H1 (cell line): ENCODE measurements around the gene SORBS1. TPM values are rescaled to one million over a fixed set of nuclear protein-coding genes. Genes with fewer than 3 reads are reported as not detected.

Source experiments
- CTCF ChIA-PET: fragments of 300-600 bp; sonication (Branson Sonifier 250); formaldehyde crosslinking; loops from one replicate; lab custom pipeline; 2021; ENCODE audit not compliant: partially characterized antibody; lab: Charles Lee
- POLR2A ChIA-PET: fragments of 300-600 bp; sonication (Branson Sonifier 250); formaldehyde crosslinking; loops from one replicate; lab custom pipeline; 2021; ENCODE audit warnings: inconsistent platforms; ENCODE audit not compliant: partially characterized antibody; lab: Charles Lee
- DNase-seq, 2 experiments: peaks; one replicate each; pipeline versions ENCODE4 v3.0.0 to v3.0.0-alpha.2; 2010 to 2022; ENCODE audit warnings: low spot score in 2 of 2, low read depth in 1 of 2, mixed read lengths in 1 of 2
- FAIRE-seq: peaks from 2 replicates; lab custom pipeline; 2011; peaks lifted over from hg19 to GRCh38; lab: Jason Lieb, UNC
- H2AFZ ChIP-seq: 2 replicates; pipeline ENCODE4 v1.8.1; 2012; ENCODE audit warnings: low read length, inconsistent platforms
- H2AK5ac ChIP-seq: 2 replicates; pipeline ENCODE4 v1.6.1; 2013; ENCODE audit warnings: low read depth, low read length
- H2BK120ac ChIP-seq: replicated peaks from 2 replicates; pipeline ENCODE3; 2013; ENCODE audit warnings: low read depth, low read length, inconsistent platforms
- H2BK12ac ChIP-seq: 2 replicates; pipeline ENCODE4 v1.6.1; 2013; ENCODE audit warnings: low read depth, low read length
- H2BK15ac ChIP-seq: 2 replicates; pipeline ENCODE4 v1.6.1; 2013; ENCODE audit warnings: low read length
- H2BK20ac ChIP-seq: 2 replicates; pipeline ENCODE4 v1.6.1; 2013; ENCODE audit warnings: low read length
- H2BK5ac ChIP-seq: 2 replicates; pipeline ENCODE4 v1.6.1; 2013; ENCODE audit warnings: low read depth, low read length
- H3K14ac ChIP-seq: 2 replicates; pipeline ENCODE4 v1.6.1; 2013; ENCODE audit warnings: inconsistent platforms; ENCODE audit not compliant: insufficient read length
- H3K18ac ChIP-seq: 2 replicates; pipeline ENCODE4 v1.6.1; 2013; ENCODE audit warnings: low read length; ENCODE audit errors: extremely low read depth
- H3K23ac ChIP-seq: 2 replicates; pipeline ENCODE4 v1.6.1; 2013; ENCODE audit warnings: inconsistent platforms; ENCODE audit not compliant: insufficient read length
- H3K23me2 ChIP-seq: 2 replicates; pipeline ENCODE4 v1.6.1; 2013; ENCODE audit warnings: low read depth, low read length
- H3K27ac ChIP-seq: 2 replicates; pipeline ENCODE4 v1.6.1; 2011; ENCODE audit warnings: low read depth, low read length, inconsistent platforms
- H3K27me3 ChIP-seq, 4 experiments: replicated peaks in 1 of 4; 1 replicate in 1 of 4; 2 replicates in 3 of 4; pipeline versions ENCODE4 v1.6.1 to v1.8.1; 2011 to 2013; ENCODE audit warnings: low read length in 3 of 4, mild to moderate bottlenecking in 3 of 4, inconsistent platforms in 2 of 4, mixed read lengths in 2 of 4, moderate library complexity in 1 of 4; ENCODE audit not compliant: control insufficient read depth in 3 of 4, insufficient read depth in 3 of 4; ENCODE audit errors: extremely low read depth in 1 of 4
- H3K36me3 ChIP-seq, 4 experiments: 2 replicates each; pipeline versions ENCODE4 v1.6.1 to v1.8.1; 2011 to 2013; ENCODE audit warnings: mild to moderate bottlenecking in 4 of 4, low read length in 3 of 4, moderate library complexity in 2 of 4, control low read depth in 1 of 4, inconsistent platforms in 1 of 4; ENCODE audit not compliant: insufficient read depth in 4 of 4, control insufficient read depth in 2 of 4
- H3K4ac ChIP-seq: replicated peaks from 2 replicates; pipeline ENCODE3; 2013; ENCODE audit warnings: low read length, low read depth, mixed read lengths, inconsistent platforms; ENCODE audit not compliant: insufficient read length
- H3K4me1 ChIP-seq, 4 experiments: replicated peaks in 1 of 4; 1 replicate in 1 of 4; 2 replicates in 3 of 4; pipeline versions ENCODE4 v1.6.1 to v1.8.1; 2011 to 2013; ENCODE audit warnings: low read length in 3 of 4, inconsistent platforms in 2 of 4, mixed read lengths in 1 of 4; ENCODE audit not compliant: insufficient read depth in 4 of 4, control insufficient read depth in 3 of 4
- H3K4me2 ChIP-seq, 2 experiments: 2 replicates each; pipeline versions ENCODE4 v1.6.1 to v1.8.1; 2011 to 2013; ENCODE audit warnings: low read depth in 2 of 2, low read length in 2 of 2, control low read depth in 1 of 2, inconsistent platforms in 1 of 2, mild to moderate bottlenecking in 1 of 2; ENCODE audit not compliant: insufficient read depth in 1 of 2
- H3K4me3 ChIP-seq, 4 experiments: fragments of 200-600, 300-600 bp in 1 of 4; sonication (generic), shearing (Covaris generic), sonication (Bioruptor Twin) in 1 of 4; 2 replicates each; pipeline versions ENCODE4 v1.5.1 to v1.8.1; 2011 to 2016; ENCODE audit warnings: low read length in 4 of 4, low read depth in 3 of 4, control low read depth in 2 of 4, inconsistent platforms in 2 of 4, mild to moderate bottlenecking in 2 of 4, mixed read lengths in 1 of 4, moderate library complexity in 1 of 4; ENCODE audit not compliant: insufficient read depth in 2 of 4; ENCODE audit errors: extremely low read depth in 1 of 4
- H3K56ac ChIP-seq: replicated peaks from 2 replicates; pipeline ENCODE3; 2013; ENCODE audit warnings: low read depth, mild to moderate bottlenecking, mixed read lengths, low read length, inconsistent platforms; ENCODE audit not compliant: insufficient read length
- H3K79me1 ChIP-seq: 2 replicates; pipeline ENCODE4 v1.6.1; 2013; ENCODE audit warnings: low read depth, low read length, control low read depth
- H3K79me2 ChIP-seq, 2 experiments: 2 replicates each; pipeline versions ENCODE4 v1.6.1 to v1.8.1; 2012 to 2013; ENCODE audit warnings: low read length in 2 of 2, mild to moderate bottlenecking in 2 of 2, inconsistent platforms in 1 of 2; ENCODE audit not compliant: insufficient read depth in 2 of 2, control insufficient read depth in 1 of 2
- H3K9ac ChIP-seq, 4 experiments: replicated peaks in 1 of 4; 1 replicate in 1 of 4; 2 replicates in 3 of 4; pipeline versions ENCODE4 v1.6.1 to v1.8.1; 2011 to 2013; ENCODE audit warnings: low read depth in 3 of 4, low read length in 3 of 4, control low read depth in 2 of 4, mild to moderate bottlenecking in 2 of 4, moderate library complexity in 2 of 4, inconsistent platforms in 1 of 4; ENCODE audit errors: extremely low read depth in 1 of 4
- H3K9me3 ChIP-seq, 2 experiments: 2 replicates each; pipeline versions ENCODE4 v1.6.1 to v1.8.1; 2012 to 2013; ENCODE audit warnings: mild to moderate bottlenecking in 2 of 2, moderate library complexity in 2 of 2, control low read depth in 1 of 2, inconsistent platforms in 1 of 2, low read depth in 1 of 2, low read length in 1 of 2, mixed read lengths in 1 of 2; ENCODE audit not compliant: insufficient read depth in 2 of 2
- H4K20me1 ChIP-seq, 2 experiments: replicated peaks in 1 of 2; 2 replicates each; pipeline versions ENCODE3 to v1.8.1; 2011 to 2013; ENCODE audit warnings: inconsistent platforms in 2 of 2, low read length in 2 of 2, mild to moderate bottlenecking in 1 of 2; ENCODE audit not compliant: insufficient read depth in 2 of 2, control insufficient read depth in 1 of 2
- H4K5ac ChIP-seq: 2 replicates; pipeline ENCODE4 v1.6.1; 2013; ENCODE audit warnings: low read length, low read depth, mixed read lengths, inconsistent platforms; ENCODE audit not compliant: insufficient read length
- H4K8ac ChIP-seq: 2 replicates; pipeline ENCODE4 v1.8.0; 2013; ENCODE audit warnings: mild to moderate bottlenecking, moderate library complexity, low read length, inconsistent platforms; ENCODE audit not compliant: insufficient read depth; ENCODE audit errors: extremely low read depth
- H4K91ac ChIP-seq: replicated peaks from 2 replicates; pipeline ENCODE3; 2013; ENCODE audit warnings: low read length, mixed read lengths, inconsistent platforms; ENCODE audit not compliant: insufficient read length
- CBX8 ChIP-seq: fragments of 300-800, 300-1000 bp; sonication (generic); IDR thresholded peaks from 2 replicates; pipeline ENCODE4 v1.7.1; 2016; ENCODE audit warnings: low read depth, low read length, borderline replicate concordance
- CHD2 ChIP-seq: IDR thresholded peaks from 2 replicates; pipeline ENCODE4 v1.6.1; 2012; ENCODE audit warnings: low read length, improper control_type of control experiment
- CTCF ChIP-seq, 3 experiments: IDR thresholded peaks; 1 replicate in 2 of 3; 2 replicates in 1 of 3; pipeline versions ENCODE4 v1.5.1 to v1.6.1; 2011; ENCODE audit warnings: low read length in 3 of 3, mild to moderate bottlenecking in 3 of 3, inconsistent platforms in 2 of 3, low read depth in 1 of 3, moderate library complexity in 1 of 3; ENCODE audit not compliant: insufficient read depth in 1 of 3; ENCODE audit errors: control extremely low read depth in 1 of 3
- FOSL1 ChIP-seq: IDR thresholded peaks from 2 replicates; pipeline ENCODE4 v1.6.1; 2011; ENCODE audit warnings: mild to moderate bottlenecking, low read depth, low read length, moderate library complexity; ENCODE audit not compliant: insufficient read depth
- GABPA ChIP-seq: IDR thresholded peaks from 2 replicates; pipeline ENCODE4 v1.6.1; 2011; ENCODE audit warnings: mild to moderate bottlenecking, low read length, moderate library complexity, borderline replicate concordance; ENCODE audit not compliant: insufficient read depth
- HDAC6 ChIP-seq: IDR thresholded peaks from one replicate; pipeline ENCODE4 v1.7.1; 2012; ENCODE audit warnings: low read depth, mild to moderate bottlenecking, inconsistent platforms, low read length, moderate library complexity
- KDM4A ChIP-seq: IDR thresholded peaks from one replicate; pipeline ENCODE4 v1.7.1; 2012; ENCODE audit warnings: low read depth, mild to moderate bottlenecking, moderate library complexity, low read length, inconsistent platforms; ENCODE audit not compliant: severe bottlenecking
- NANOG ChIP-seq: IDR thresholded peaks from 2 replicates; pipeline ENCODE4 v1.6.1; 2011; ENCODE audit warnings: low read length, low read depth, mild to moderate bottlenecking, inconsistent platforms; ENCODE audit not compliant: insufficient read depth, poor library complexity, severe bottlenecking
- TBP ChIP-seq: IDR thresholded peaks from 2 replicates; pipeline ENCODE4 v1.6.1; 2011; ENCODE audit warnings: low read depth, low read length, improper control_type of control experiment
- WGBS, 2 experiments: shearing (Covaris generic) in 1 of 2; methylation state at CpG; one replicate each; pipeline versions ENCODE4 v1.1.6 to v1.1.7; 2013 to 2015; ENCODE audit warnings: low lambda C conversion rate in 2 of 2, mixed read lengths in 2 of 2, inconsistent platforms in 1 of 2, low coverage in 1 of 2, missing lambda C conversion rate in 1 of 2; ENCODE audit not compliant: insufficient replicate concordance in 2 of 2, insufficient coverage in 1 of 2, insufficient read length in 1 of 2; ENCODE audit errors: extremely low coverage in 1 of 2, missing lambda C conversion rate in 1 of 2; 5-methylcytosine and 5-hydroxymethylcytosine counted together
- polyA plus RNA-seq, 7 experiments: library from polyadenylated mRNA; depleted of rRNA in 3 of 7; stranded (reverse) in 5 of 7; unstranded in 2 of 7; fragments of >200 nt in 5 of 7; fragments of 200-250 nt in 2 of 7; gene quantifications; 1 replicate in 5 of 7; 2 replicates in 1 of 7; 4 replicates in 1 of 7; pipeline versions ENCODE4 v1.2.1 to v1.2.3, GENCODE V29; 2011 to 2013; ENCODE audit warnings: missing spikeins in 2 of 7, mixed read lengths in 2 of 7
- total RNA-seq: library from RNA; stranded (reverse); fragmentation: NEBNext Ultra II Directional; extraction: Animal tissue kit (Norgen Biotek cat#: 25700); gene quantifications from 2 replicates; pipeline ENCODE4 v1.2.1, GENCODE V29; 2021
- TF ChIP-seq, protein P1 (sequence below): IDR thresholded peaks from 2 replicates; pipeline ENCODE4 v1.6.1; 2011; ENCODE audit warnings: low read length, improper control_type of control experiment

Gene SORBS1
- total and polyA plus RNA-seq, 2 of the 8 experiments (the other 6 are each of a cell fraction or from before 2014, with no cell fraction given) = 16.0 to 35.0 TPM

DNA sequence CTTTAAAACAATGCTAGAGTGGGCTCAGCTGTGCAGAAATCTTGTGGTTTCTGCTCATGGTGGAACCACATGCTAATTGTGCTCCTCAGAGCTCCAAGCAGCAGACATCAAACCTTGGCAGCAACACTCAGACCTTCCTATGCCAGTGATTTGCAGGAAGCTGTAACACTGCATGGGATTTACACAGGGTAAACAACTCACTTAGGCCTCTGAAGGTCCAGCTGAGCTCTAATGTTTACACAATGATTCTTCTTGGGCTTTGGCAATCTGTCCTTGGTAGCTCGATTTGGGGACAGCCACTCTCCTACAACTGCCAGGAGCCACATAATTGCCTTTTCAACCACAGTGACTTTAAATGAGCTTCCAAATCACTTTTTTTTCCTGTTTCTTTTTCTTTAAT lies 172.6 kb downstream of the SORBS1 start:
- Histone ChIP-seq H2BK120ac (no peak overlapping the region), H2BK15ac (no peak overlapping the region), H4K5ac (no peak overlapping the region), H3K23ac (no peak overlapping the region), H2AFZ (no peak overlapping the region), H4K8ac (no peak overlapping the region), H2BK12ac (no peak overlapping the region), H2BK20ac (no peak overlapping the region), H4K91ac (no peak overlapping the region), H3K27me3 (no peaks in the 10 kb centered on the region), H3K4me1 (peaks cover 0 to 3% (median 0%) of the 10 kb centered on the region in 4 experiments; a peak in 3 of 7 replicates), H3K27ac (no peak overlapping the region), H3K79me1 (no peaks in the 10 kb centered on the region), H3K56ac (no peak overlapping the region), H3K79me2 (no peaks in the 10 kb centered on the region), H3K18ac (no peak overlapping the region), H3K9me3 (no peaks in the 10 kb centered on the region), H3K4me2 (no peak overlapping the region), H2BK5ac (no peak overlapping the region), H3K14ac (no peak overlapping the region), H3K36me3 (peaks cover 0 to 10% (median 0%) of the 10 kb centered on the region in 4 experiments; a peak in 3 of 8 replicates), H4K20me1 (no peaks in the 10 kb centered on the region), H3K4ac (no peak overlapping the region), H3K23me2 (no peaks in the 10 kb centered on the region), H3K4me3 (no peak overlapping the region), H3K9ac (no peak overlapping the region), H2AK5ac (no peak overlapping the region)
- FAIRE-seq (no peak), DNase-seq (no peak)
- ChIA-PET CTCF (interaction anchor here (0.8 to 16.3 kb wide), 14 partner anchors 13 to 262 kb away, joined by 3 to 162 read pairs (median 4); no protein-coding TSS in a partner anchor), POLR2A (interaction anchor here (0.9 to 2.1 kb wide), 2 partner anchors 13 to 27 kb away, joined by 3 to 6 read pairs; no protein-coding TSS in a partner anchor)
- 95% methylated on average over 1 of the region's 1 CpG; no CpG with 5 or more reads in 1 of the 2 experiments for WGBS, 2 experiments
- no peak for TF ChIP-seq GABPA
- no peak for TF ChIP-seq CBX8
- no peak for TF ChIP-seq TBP
- TF ChIP-seq CTCF (IDR thresholded peaks at IDR 0.05; ENCODE audit: control extremely low read depth in 1 of 3, insufficient read depth in 1 of 3, low read depth in 1 of 3, low read length in 3 of 3) = no peak
- no peak for TF ChIP-seq KDM4A
- TF ChIP-seq, protein P1, sequence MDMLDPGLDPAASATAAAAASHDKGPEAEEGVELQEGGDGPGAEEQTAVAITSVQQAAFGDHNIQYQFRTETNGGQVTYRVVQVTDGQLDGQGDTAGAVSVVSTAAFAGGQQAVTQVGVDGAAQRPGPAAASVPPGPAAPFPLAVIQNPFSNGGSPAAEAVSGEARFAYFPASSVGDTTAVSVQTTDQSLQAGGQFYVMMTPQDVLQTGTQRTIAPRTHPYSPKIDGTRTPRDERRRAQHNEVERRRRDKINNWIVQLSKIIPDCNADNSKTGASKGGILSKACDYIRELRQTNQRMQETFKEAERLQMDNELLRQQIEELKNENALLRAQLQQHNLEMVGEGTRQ = no peak
- TF ChIP-seq NANOG = no peak
- TF ChIP-seq FOSL1 = no peak
- no peak for TF ChIP-seq HDAC6
- no peak for TF ChIP-seq CHD2
